ENCODE data around the gene MTG2. TPM values are rescaled to one million over a fixed set of nuclear protein-coding genes. Genes with fewer than 3 reads are reported as not detected.

Gene MTG2
- total and polyA plus RNA-seq, 2 of the 13 experiments (the other 11 are each of a cell fraction or from before 2014, with no cell fraction given), result 20.4 to 37.8 TPM

DNA sequence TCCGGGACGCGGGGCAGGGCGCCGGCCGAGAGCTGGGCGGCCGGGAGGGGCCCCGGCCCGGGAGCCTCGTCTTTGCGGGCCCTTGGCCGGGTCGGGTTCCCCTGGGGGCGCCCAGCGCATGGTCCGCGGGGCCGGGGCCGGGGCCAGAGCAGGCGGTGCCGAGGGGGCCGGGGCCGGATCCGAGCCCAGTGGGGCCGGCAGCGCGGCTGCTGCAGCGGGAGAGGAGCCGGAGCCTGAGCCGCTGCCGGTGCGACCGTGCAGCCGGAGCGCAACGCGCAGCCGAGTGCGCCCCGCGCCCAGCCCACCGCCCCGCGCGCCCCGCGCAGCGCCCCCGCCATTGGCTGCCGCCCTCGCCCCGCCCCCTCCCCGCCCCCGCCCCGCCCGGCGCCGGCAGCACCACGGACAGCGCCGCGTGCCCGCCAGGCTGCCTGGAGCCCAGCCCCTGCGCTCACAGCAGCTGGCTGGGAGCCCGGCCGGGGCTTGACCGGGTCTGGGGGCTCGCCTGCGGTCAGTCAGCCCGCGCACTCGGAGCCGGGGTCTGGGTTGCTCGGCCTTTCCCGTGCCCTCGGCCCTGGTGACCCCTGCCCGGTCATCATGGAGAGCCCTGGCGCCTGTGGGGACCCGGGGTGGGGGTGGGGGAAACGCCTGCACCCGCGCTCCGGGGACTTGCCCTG lies 37.3 kb downstream of the MTG2 start, which contains the start of gene HRH3 (continued):
- TF ChIP-seq, protein P1, sequence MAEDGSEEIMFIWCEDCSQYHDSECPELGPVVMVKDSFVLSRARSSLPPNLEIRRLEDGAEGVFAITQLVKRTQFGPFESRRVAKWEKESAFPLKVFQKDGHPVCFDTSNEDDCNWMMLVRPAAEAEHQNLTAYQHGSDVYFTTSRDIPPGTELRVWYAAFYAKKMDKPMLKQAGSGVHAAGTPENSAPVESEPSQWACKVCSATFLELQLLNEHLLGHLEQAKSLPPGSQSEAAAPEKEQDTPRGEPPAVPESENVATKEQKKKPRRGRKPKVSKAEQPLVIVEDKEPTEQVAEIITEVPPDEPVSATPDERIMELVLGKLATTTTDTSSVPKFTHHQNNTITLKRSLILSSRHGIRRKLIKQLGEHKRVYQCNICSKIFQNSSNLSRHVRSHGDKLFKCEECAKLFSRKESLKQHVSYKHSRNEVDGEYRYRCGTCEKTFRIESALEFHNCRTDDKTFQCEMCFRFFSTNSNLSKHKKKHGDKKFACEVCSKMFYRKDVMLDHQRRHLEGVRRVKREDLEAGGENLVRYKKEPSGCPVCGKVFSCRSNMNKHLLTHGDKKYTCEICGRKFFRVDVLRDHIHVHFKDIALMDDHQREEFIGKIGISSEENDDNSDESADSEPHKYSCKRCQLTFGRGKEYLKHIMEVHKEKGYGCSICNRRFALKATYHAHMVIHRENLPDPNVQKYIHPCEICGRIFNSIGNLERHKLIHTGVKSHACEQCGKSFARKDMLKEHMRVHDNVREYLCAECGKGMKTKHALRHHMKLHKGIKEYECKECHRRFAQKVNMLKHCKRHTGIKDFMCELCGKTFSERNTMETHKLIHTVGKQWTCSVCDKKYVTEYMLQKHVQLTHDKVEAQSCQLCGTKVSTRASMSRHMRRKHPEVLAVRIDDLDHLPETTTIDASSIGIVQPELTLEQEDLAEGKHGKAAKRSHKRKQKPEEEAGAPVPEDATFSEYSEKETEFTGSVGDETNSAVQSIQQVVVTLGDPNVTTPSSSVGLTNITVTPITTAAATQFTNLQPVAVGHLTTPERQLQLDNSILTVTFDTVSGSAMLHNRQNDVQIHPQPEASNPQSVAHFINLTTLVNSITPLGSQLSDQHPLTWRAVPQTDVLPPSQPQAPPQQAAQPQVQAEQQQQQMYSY (CRISPR knock-in tag; IDR thresholded peaks at IDR 0.05), result 0 out of 2 replicates have a peak, but pooled peaks have one; percentile 38
- TF ChIP-seq, protein P2, sequence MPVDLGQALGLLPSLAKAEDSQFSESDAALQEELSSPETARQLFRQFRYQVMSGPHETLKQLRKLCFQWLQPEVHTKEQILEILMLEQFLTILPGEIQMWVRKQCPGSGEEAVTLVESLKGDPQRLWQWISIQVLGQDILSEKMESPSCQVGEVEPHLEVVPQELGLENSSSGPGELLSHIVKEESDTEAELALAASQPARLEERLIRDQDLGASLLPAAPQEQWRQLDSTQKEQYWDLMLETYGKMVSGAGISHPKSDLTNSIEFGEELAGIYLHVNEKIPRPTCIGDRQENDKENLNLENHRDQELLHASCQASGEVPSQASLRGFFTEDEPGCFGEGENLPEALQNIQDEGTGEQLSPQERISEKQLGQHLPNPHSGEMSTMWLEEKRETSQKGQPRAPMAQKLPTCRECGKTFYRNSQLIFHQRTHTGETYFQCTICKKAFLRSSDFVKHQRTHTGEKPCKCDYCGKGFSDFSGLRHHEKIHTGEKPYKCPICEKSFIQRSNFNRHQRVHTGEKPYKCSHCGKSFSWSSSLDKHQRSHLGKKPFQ (CRISPR knock-in tag; IDR thresholded peaks at IDR 0.05; ENCODE audit: insufficient replicate concordance), result peak; percentile 62
- TF ChIP-seq, protein P3, sequence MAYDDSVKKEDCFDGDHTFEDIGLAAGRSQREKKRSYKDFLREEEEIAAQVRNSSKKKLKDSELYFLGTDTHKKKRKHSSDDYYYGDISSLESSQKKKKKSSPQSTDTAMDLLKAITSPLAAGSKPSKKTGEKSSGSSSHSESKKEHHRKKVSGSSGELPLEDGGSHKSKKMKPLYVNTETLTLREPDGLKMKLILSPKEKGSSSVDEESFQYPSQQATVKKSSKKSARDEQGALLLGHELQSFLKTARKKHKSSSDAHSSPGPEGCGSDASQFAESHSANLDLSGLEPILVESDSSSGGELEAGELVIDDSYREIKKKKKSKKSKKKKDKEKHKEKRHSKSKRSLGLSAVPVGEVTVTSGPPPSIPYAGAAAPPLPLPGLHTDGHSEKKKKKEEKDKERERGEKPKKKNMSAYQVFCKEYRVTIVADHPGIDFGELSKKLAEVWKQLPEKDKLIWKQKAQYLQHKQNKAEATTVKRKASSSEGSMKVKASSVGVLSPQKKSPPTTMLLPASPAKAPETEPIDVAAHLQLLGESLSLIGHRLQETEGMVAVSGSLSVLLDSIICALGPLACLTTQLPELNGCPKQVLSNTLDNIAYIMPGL (CRISPR knock-in tag; IDR thresholded peaks at IDR 0.05; ENCODE audit: borderline replicate concordance in 1 of 2, low read depth in 1 of 2), result no peak
- TF ChIP-seq STAG1 (CRISPR knock-in tag; IDR thresholded peaks at IDR 0.05) (peak; percentile 6; the same call in 1 of the 2 replicates), EP300 (IDR thresholded peaks at IDR 0.05; ENCODE audit: low read depth in 2 of 2, low read length in 2 of 2) (no peak), EP300 (CRISPR knock-in tag; IDR thresholded peaks at IDR 0.05; ENCODE audit: borderline replicate concordance) (no peak), SP1 (IDR thresholded peaks at IDR 0.05) (no peak), SP1 (CRISPR knock-in tag; IDR thresholded peaks at IDR 0.05) (peak; percentile 62), KDM6A (CRISPR knock-in tag; IDR thresholded peaks at IDR 0.05; ENCODE audit: low read depth) (no peak), ZNF205 (CRISPR knock-in tag; IDR thresholded peaks at IDR 0.05) (0 out of 2 replicates have a peak, but pooled peaks have one; percentile 42), SYNCRIP (IDR thresholded peaks at IDR 0.05; ENCODE audit: insufficient read depth, low read depth, low read length) (no peak), SMARCC2 (IDR thresholded peaks at IDR 0.05) (no peak), TCF7L2 (IDR thresholded peaks at IDR 0.05; ENCODE audit: low read depth, low read length) (no peak), IKZF1 (IDR thresholded peaks at IDR 0.05) (no peak)
- TF ChIP-seq, protein P4, sequence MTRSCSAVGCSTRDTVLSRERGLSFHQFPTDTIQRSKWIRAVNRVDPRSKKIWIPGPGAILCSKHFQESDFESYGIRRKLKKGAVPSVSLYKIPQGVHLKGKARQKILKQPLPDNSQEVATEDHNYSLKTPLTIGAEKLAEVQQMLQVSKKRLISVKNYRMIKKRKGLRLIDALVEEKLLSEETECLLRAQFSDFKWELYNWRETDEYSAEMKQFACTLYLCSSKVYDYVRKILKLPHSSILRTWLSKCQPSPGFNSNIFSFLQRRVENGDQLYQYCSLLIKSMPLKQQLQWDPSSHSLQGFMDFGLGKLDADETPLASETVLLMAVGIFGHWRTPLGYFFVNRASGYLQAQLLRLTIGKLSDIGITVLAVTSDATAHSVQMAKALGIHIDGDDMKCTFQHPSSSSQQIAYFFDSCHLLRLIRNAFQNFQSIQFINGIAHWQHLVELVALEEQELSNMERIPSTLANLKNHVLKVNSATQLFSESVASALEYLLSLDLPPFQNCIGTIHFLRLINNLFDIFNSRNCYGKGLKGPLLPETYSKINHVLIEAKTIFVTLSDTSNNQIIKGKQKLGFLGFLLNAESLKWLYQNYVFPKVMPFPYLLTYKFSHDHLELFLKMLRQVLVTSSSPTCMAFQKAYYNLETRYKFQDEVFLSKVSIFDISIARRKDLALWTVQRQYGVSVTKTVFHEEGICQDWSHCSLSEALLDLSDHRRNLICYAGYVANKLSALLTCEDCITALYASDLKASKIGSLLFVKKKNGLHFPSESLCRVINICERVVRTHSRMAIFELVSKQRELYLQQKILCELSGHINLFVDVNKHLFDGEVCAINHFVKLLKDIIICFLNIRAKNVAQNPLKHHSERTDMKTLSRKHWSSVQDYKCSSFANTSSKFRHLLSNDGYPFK (CRISPR knock-in tag; IDR thresholded peaks at IDR 0.05; ENCODE audit: borderline replicate concordance), result no peak
- TF ChIP-seq, protein P5, sequence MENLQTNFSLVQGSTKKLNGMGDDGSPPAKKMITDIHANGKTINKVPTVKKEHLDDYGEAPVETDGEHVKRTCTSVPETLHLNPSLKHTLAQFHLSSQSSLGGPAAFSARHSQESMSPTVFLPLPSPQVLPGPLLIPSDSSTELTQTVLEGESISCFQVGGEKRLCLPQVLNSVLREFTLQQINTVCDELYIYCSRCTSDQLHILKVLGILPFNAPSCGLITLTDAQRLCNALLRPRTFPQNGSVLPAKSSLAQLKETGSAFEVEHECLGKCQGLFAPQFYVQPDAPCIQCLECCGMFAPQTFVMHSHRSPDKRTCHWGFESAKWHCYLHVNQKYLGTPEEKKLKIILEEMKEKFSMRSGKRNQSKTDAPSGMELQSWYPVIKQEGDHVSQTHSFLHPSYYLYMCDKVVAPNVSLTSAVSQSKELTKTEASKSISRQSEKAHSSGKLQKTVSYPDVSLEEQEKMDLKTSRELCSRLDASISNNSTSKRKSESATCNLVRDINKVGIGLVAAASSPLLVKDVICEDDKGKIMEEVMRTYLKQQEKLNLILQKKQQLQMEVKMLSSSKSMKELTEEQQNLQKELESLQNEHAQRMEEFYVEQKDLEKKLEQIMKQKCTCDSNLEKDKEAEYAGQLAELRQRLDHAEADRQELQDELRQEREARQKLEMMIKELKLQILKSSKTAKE (CRISPR knock-in tag; IDR thresholded peaks at IDR 0.05; ENCODE audit: borderline replicate concordance), result no peak

All from HepG2 (cell line).